Activated CD4-positive, alpha-beta T cell treated with anti-CD3 and anti-CD28 coated beads for 36 hours (primary cell): ENCODE measurements around the gene GPR68. TPM values are rescaled to one million over a fixed set of nuclear protein-coding genes. Genes with fewer than 3 reads are reported as not detected.

Experiments
- ATAC-seq: fragments of 200-7000 bp; cut with Tn5 transposase; one replicate; pipeline ENCODE4 v1.10.0; 2021; ENCODE audit warnings: mild to moderate bottlenecking, moderate library complexity
- CTCF ChIA-PET: fragments of 350-600 bp; sonication (Branson Sonifier 250); formaldehyde crosslinking; loops from one replicate; lab custom pipeline; 2021; ENCODE audit warnings: antibody characterized with exemption; lab: Charles Lee
- POLR2A ChIA-PET: fragments of 350-600 bp; sonication (Branson Sonifier 250); formaldehyde crosslinking; loops from one replicate; lab custom pipeline; 2021; ENCODE audit warnings: antibody characterized with exemption, inconsistent platforms; lab: Charles Lee
- DNase-seq: peaks from one replicate; pipeline ENCODE4 v3.0.0-alpha.2; 2020
- H3K27ac Mint-ChIP-seq: one replicate; pipeline ENCODE4 v1.8.0; 2021; ENCODE audit warnings: mixed read lengths
- H3K27me3 Mint-ChIP-seq: one replicate; pipeline ENCODE4 v1.8.0; 2021; ENCODE audit warnings: mixed read lengths
- H3K36me3 Mint-ChIP-seq: one replicate; pipeline ENCODE4 v1.8.0; 2021; ENCODE audit warnings: low read depth, mixed read lengths
- H3K4me1 Mint-ChIP-seq: one replicate; pipeline ENCODE4 v1.8.0; 2021; ENCODE audit warnings: mixed read lengths
- H3K4me3 Mint-ChIP-seq: one replicate; pipeline ENCODE4 v1.8.0; 2021; ENCODE audit warnings: mild to moderate bottlenecking, moderate library complexity, mixed read lengths
- H3K9me3 Mint-ChIP-seq: one replicate; pipeline ENCODE4 v1.8.0; 2021; ENCODE audit warnings: low read depth, mixed read lengths
- intact Hi-C, 2 experiments: fragments of 100-400 bp; cut with DNase I in 1 of 2; cut with micrococcal nuclease in 1 of 2; formaldehyde crosslinking; loops; one replicate each; pipeline versions ENCODE4 v1.14.2 to v1.15.1; 2022 to 2024; cut with DNase I, micrococcal nuclease
- total RNA-seq, 2 experiments: library from RNA; stranded (reverse); gene quantifications; one replicate each; pipeline ENCODE4 v1.2.3, GENCODE V29; 2021

The GPR68 gene
- total RNA-seq, 2 experiments from 2014 or later, result 9.4 to 11.2 TPM

- Mint-ChIP-seq H3K27me3 (no peaks in the 10 kb centered on the region), H3K36me3 (peaks cover 67% of the 10 kb centered on the region), H3K9me3 (no peaks in the 10 kb centered on the region), H3K4me3 (no peak overlapping the region), H3K4me1 (peaks cover 13% of the 10 kb centered on the region), H3K27ac (peak overlapping the region; percentile 73)
- CTCF ChIA-PET, result interaction anchor here (0.7 to 10.0 kb wide), 4 partner anchors 35 to 436 kb away, joined by 3 to 253 read pairs (median 4); no protein-coding TSS in a partner anchor
- ATAC-seq, result no peak
- POLR2A ChIA-PET, result interaction anchor here (0.5 kb wide), 1 partner anchor 12 kb away, joined by 3 read pairs; no protein-coding TSS in a partner anchor
- intact Hi-C loops, result no loop called here
- no peak for DNase-seq
Observed at GRCh38 chr14:91284146-91284790, 39.8 kb upstream of the GPR68 start.

DNA sequence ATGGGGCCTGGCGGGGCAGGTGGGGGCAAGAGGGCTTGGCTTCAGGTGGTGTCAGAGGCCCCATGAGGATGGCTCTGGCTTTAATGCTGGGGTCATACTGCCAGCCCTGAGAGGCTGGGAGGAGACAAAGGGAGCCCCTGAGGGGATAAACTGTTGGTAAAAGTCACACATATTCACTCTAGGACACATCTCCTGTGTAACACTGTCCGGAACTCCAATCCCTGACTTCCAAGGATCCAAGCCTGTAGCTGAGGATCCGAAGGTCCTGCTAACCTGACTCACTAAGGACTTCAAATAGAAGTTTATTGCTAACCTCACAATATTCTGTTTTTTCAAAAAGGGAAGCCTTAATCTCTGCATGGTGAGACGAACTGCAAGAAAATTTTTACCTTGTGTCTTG, 39.2 kb upstream of the GPR68 start:
- no peaks in the 10 kb centered on the region for H3K9me3 Mint-ChIP-seq
- ChIA-PET POLR2A (no interaction called here), CTCF (interaction anchor here (0.6 to 10.0 kb wide), 4 partner anchors 34 to 381 kb away, joined by 3 to 253 read pairs (median 4); no protein-coding TSS in a partner anchor)
- H3K27ac Mint-ChIP-seq, result peak overlapping the region; percentile 73
- no peaks in the 10 kb centered on the region for H3K27me3 Mint-ChIP-seq
- peaks cover 13% of the 10 kb centered on the region for H3K4me1 Mint-ChIP-seq
- ATAC-seq (no peak), DNase-seq (no peak)
- H3K4me3 Mint-ChIP-seq, result no peak overlapping the region
- intact Hi-C loops, result no loop called here
- H3K36me3 Mint-ChIP-seq, result peaks cover 66% of the 10 kb centered on the region

- ATAC-seq (no peak), DNase-seq (no peak)
- Mint-ChIP-seq H3K4me3 (no peak overlapping the region), H3K27me3 (no peaks in the 10 kb centered on the region), H3K9me3 (no peaks in the 10 kb centered on the region), H3K36me3 (peaks cover 65% of the 10 kb centered on the region), H3K4me1 (peaks cover 13% of the 10 kb centered on the region), H3K27ac (peak overlapping the region; percentile 73)
- intact Hi-C loops, result no loop called here
- ChIA-PET POLR2A (no interaction called here), CTCF (interaction anchor here (0.6 to 10.0 kb wide), 3 partner anchors 106 to 380 kb away, joined by 3 to 253 read pairs (median 4); no protein-coding TSS in a partner anchor)
Observed at GRCh38 chr14:91282954-91283645, 38.6 kb upstream of the GPR68 start.

DNA sequence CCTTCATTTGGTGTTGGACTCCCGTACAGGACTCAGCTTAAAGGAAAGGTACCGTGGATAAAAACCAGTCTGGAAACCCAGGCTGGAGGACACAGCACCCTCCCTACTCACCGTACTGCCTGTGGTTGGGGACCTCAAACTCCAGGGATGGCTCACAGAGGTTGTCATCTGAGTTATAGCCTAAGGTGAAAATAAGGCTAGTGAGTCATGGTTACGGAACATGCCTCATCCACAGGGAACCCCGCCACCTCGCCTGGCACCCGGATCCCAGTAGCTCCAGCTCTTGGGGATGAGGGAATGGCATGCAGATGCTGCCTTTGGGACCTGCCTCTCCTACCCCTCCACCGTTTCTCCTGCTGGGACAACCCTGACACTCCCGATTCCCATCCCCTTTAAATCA, 36.8 kb upstream of the GPR68 start:
- H3K27me3 Mint-ChIP-seq, result no peaks in the 10 kb centered on the region
- POLR2A ChIA-PET, result interaction anchor here (0.7 kb wide), 1 partner anchor 54 kb away, joined by 3 read pairs; no protein-coding TSS in a partner anchor
- H3K4me3 Mint-ChIP-seq, result no peak overlapping the region
- no peak for ATAC-seq
- CTCF ChIA-PET, result interaction anchor here (0.8 to 1.8 kb wide), 3 partner anchors 8 to 108 kb away, joined by 4 to 9 read pairs (median 6); no protein-coding TSS in a partner anchor
- intact Hi-C loops, result no loop called here
- no peaks in the 10 kb centered on the region for H3K9me3 Mint-ChIP-seq
- DNase-seq, result no peak
- no peak overlapping the region for H3K27ac Mint-ChIP-seq
- H3K36me3 Mint-ChIP-seq, result peaks cover 70% of the 10 kb centered on the region
- H3K4me1 Mint-ChIP-seq, result peaks cover 12% of the 10 kb centered on the region

DNA sequence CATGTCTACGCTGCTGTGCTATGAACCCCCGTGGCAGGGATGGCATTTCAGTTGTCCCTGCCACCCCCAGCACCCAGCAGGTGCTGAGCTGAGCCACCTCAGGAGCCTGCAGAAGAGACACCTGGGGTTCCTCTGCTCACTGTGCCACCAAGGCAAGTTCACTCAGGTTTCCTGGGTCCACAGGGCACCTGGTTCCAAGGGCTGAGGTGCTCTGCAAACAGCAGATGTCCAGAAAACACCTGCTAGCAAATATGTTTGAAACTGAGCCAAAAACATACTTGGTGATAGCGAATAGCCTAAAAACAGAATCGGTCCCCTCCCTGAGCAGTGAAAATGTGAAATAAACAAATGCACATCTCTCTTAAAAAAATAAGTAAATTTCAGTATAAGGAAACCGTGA, 35.6 kb upstream of the GPR68 start:
- DNase-seq (no peak), ATAC-seq (no peak)
- H3K27me3 Mint-ChIP-seq, result no peaks in the 10 kb centered on the region
- intact Hi-C loops, result no loop called here
- H3K27ac Mint-ChIP-seq, result no peak overlapping the region
- ChIA-PET CTCF (interaction anchor here (1.3 to 1.8 kb wide), 2 partner anchors 9 to 102 kb away, joined by 6 to 9 read pairs; no protein-coding TSS in a partner anchor), POLR2A (no interaction called here)
- H3K36me3 Mint-ChIP-seq, result peaks cover 65% of the 10 kb centered on the region
- no peaks in the 10 kb centered on the region for H3K9me3 Mint-ChIP-seq
- no peak overlapping the region for H3K4me3 Mint-ChIP-seq
- peaks cover 2% of the 10 kb centered on the region for H3K4me1 Mint-ChIP-seq

GRCh38 chr14:91279354-91279753, 34.9 kb upstream of the GPR68 start:
- CTCF ChIA-PET, result interaction anchor here (0.6 to 1.5 kb wide), 4 partner anchors 18 to 384 kb away, joined by 3 to 6 read pairs (median 4); no protein-coding TSS in a partner anchor
- peaks cover 1% of the 10 kb centered on the region for H3K4me1 Mint-ChIP-seq
- H3K9me3 Mint-ChIP-seq, result no peaks in the 10 kb centered on the region
- intact Hi-C loops, result no loop called here
- no peaks in the 10 kb centered on the region for H3K27me3 Mint-ChIP-seq
- peaks cover 64% of the 10 kb centered on the region for H3K36me3 Mint-ChIP-seq
- no peak overlapping the region for H3K27ac Mint-ChIP-seq
- no peak overlapping the region for H3K4me3 Mint-ChIP-seq
- POLR2A ChIA-PET, result interaction anchor here (1.1 kb wide), 1 partner anchor 36 kb away, joined by 3 read pairs; no protein-coding TSS in a partner anchor
- DNase-seq, result no peak
- ATAC-seq, result no peak

- intact Hi-C loops, result no loop called here
- Mint-ChIP-seq H3K27ac (no peak overlapping the region), H3K9me3 (no peaks in the 10 kb centered on the region), H3K36me3 (peaks cover 62% of the 10 kb centered on the region), H3K4me1 (no peaks in the 10 kb centered on the region), H3K27me3 (no peaks in the 10 kb centered on the region), H3K4me3 (no peak overlapping the region)
- POLR2A ChIA-PET, result no interaction called here
- ATAC-seq (no peak), DNase-seq (no peak)
- CTCF ChIA-PET, result interaction anchor here (0.7 to 1.5 kb wide), 5 partner anchors 9 to 376 kb away, joined by 3 to 6 read pairs (median 4); no protein-coding TSS in a partner anchor
Observed at GRCh38 chr14:91278383-91278715, 33.8 kb upstream of the GPR68 start.

- Mint-ChIP-seq H3K4me3 (no peak overlapping the region), H3K27ac (no peak overlapping the region), H3K36me3 (peaks cover 56% of the 10 kb centered on the region), H3K27me3 (no peaks in the 10 kb centered on the region), H3K9me3 (no peaks in the 10 kb centered on the region), H3K4me1 (no peaks in the 10 kb centered on the region)
- ChIA-PET CTCF (interaction anchor here (1.2 to 1.8 kb wide), 6 partner anchors 8 to 104 kb away, joined by 4 to 11 read pairs (median 6); no protein-coding TSS in a partner anchor), POLR2A (no interaction called here)
- intact Hi-C loops, result no loop called here
- no peak for ATAC-seq
- no peak for DNase-seq
Observed at GRCh38 chr14:91277546-91278382, 33.3 kb upstream of the GPR68 start.

GRCh38 chr14:91274796-91275195, 30.3 kb upstream of the GPR68 start:
- ChIA-PET CTCF (no interaction called here), POLR2A (no interaction called here)
- Mint-ChIP-seq H3K27me3 (no peaks in the 10 kb centered on the region), H3K4me1 (no peaks in the 10 kb centered on the region), H3K4me3 (no peak overlapping the region), H3K9me3 (no peaks in the 10 kb centered on the region), H3K36me3 (peaks cover 50% of the 10 kb centered on the region), H3K27ac (no peak overlapping the region)
- DNase-seq (no peak), ATAC-seq (no peak)
- intact Hi-C loops, result no loop called here

DNA sequence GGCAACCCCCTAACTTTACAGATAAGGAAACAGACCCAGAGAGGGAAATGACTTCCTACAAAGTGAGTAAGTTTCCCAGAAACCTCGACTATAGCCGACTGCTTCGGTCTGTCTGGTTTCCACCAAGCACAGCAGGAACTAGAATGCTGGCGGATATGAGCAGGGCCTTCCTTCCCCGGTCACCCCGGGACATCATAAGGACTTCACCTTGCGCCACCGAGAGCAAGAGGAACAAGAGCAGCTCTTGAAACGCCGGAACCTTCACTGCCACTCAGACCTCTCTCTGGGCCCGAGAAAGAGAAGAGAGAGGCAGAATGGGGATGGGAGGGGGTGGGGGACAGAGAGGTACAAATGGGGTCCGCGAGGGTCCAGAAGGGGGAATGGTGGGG, 29.4 kb upstream of the GPR68 start:
- intact Hi-C loops, result no loop called here

More for the DNA sequence above, 29.4 kb upstream of the GPR68 start:
- no peaks in the 10 kb centered on the region for H3K9me3 Mint-ChIP-seq
- CTCF ChIA-PET, result interaction anchor here (0.6 to 2.3 kb wide), 2 partner anchors 13 to 101 kb away, joined by 4 to 5 read pairs; no protein-coding TSS in a partner anchor
- peaks cover 47% of the 10 kb centered on the region for H3K36me3 Mint-ChIP-seq
- H3K27me3 Mint-ChIP-seq, result no peaks in the 10 kb centered on the region
- DNase-seq (no peak), ATAC-seq (no peak)
- POLR2A ChIA-PET, result no interaction called here
- no peaks in the 10 kb centered on the region for H3K4me1 Mint-ChIP-seq
- peak overlapping the region; percentile 15 for H3K27ac Mint-ChIP-seq
- H3K4me3 Mint-ChIP-seq, result no peak overlapping the region
